Measurements from ENCODE around the gene JOSD2. TPM values are rescaled to one million over a fixed set of nuclear protein-coding genes. Genes with fewer than 3 reads are reported as not detected.
"Not testable (repeated sequence)": the region's sequence is repeated elsewhere in the genome, so short reads cannot be mapped to it uniquely, and the experiment has no call there.

Gene JOSD2
- total RNA-seq, 2 experiments from 2014 or later, result 29.5 to 36.2 TPM

- peak; percentile 97 for DNase-seq
- Mint-ChIP-seq H3K27ac (peak within 1 kb of the TSS; percentile 88), H3K27me3 (no peaks in the 10 kb centered on the region), H3K4me1 (ENCODE audit: low read depth) (peaks cover 22% of the 10 kb centered on the region), H3K4me3 (peak within 1 kb of the TSS; percentile 93), H3K36me3 (peaks cover 19% of the 10 kb centered on the region), H3K9me3 (no peaks in the 10 kb centered on the region)
- ChIA-PET CTCF (no interaction called here), POLR2A (interaction anchor here (0.6 to 1.5 kb wide), 3 partner anchors 20 to 119 kb away, joined by 3 to 4 read pairs (median 3); partner anchors contain the start of gene JOSD2)
- intact Hi-C loops (cut with micrococcal nuclease), result loop anchor here (1.0 to 2.0 kb wide), 2 partner anchors 35 to 100 kb away; partner anchors contain the start of genes JOSD2 and NR1H2
These were observed 34.6 kb downstream of the JOSD2 start, which contains the start of the genes EMC10 and GARIN5A for GRCh38 chr19:50476224-50476906. Gene EMC10 (plus strand): TSS chr19:50476507. CDS start chr19:50476545, 38 bp downstream. Gene GARIN5A (minus strand): TSS chr19:50476848. CDS start chr19:50476388, 460 bp downstream.

GRCh38 chr19:50475736-50476223 lies 35.2 kb downstream of the JOSD2 start:
- POLR2A ChIA-PET, result interaction anchor here (1.5 kb wide), 1 partner anchor 36 kb away, joined by 4 read pairs; the partner anchor contains the start of gene JOSD2

GRCh38 chr19:50475101-50475568 lies 35.9 kb downstream of the JOSD2 start:
- ChIA-PET CTCF (interaction anchor here (1.3 to 2.2 kb wide), 3 partner anchors 81 to 123 kb away, joined by 3 to 6 read pairs (median 3); no protein-coding TSS in a partner anchor), POLR2A (no interaction called here)
- Mint-ChIP-seq H3K27me3 (no peaks in the 10 kb centered on the region), H3K4me3 (peak overlapping the region; percentile 23), H3K9me3 (no peaks in the 10 kb centered on the region), H3K4me1 (ENCODE audit: low read depth) (peaks cover 22% of the 10 kb centered on the region), H3K27ac (no peak overlapping the region), H3K36me3 (peaks cover 16% of the 10 kb centered on the region)
- intact Hi-C loops (cut with micrococcal nuclease), result no loop called here
- DNase-seq, result no peak

More at GRCh38 chr19:50475736-50476223, 35.2 kb downstream of the JOSD2 start:
- Mint-ChIP-seq H3K4me1 (ENCODE audit: low read depth) (peaks cover 22% of the 10 kb centered on the region), H3K27me3 (no peaks in the 10 kb centered on the region), H3K36me3 (peaks cover 16% of the 10 kb centered on the region), H3K9me3 (no peaks in the 10 kb centered on the region), H3K27ac (peak overlapping the region; percentile 88), H3K4me3 (peak overlapping the region; percentile 93)
- CTCF ChIA-PET, result interaction anchor here (1.5 to 2.2 kb wide), 2 partner anchors 81 to 119 kb away, joined by 3 to 6 read pairs; no protein-coding TSS in a partner anchor
- intact Hi-C loops (cut with micrococcal nuclease), result loop anchor here (1.0 to 2.0 kb wide), 2 partner anchors 36 to 99 kb away; partner anchors contain the start of genes JOSD2 and NR1H2
- no peak for DNase-seq

GRCh38 chr19:50473336-50473735 lies 37.7 kb downstream of the JOSD2 start:
- CTCF ChIA-PET, result interaction anchor here (0.9 to 2.2 kb wide), 4 partner anchors 11 to 83 kb away, joined by 4 to 6 read pairs (median 4); no protein-coding TSS in a partner anchor
- H3K27ac Mint-ChIP-seq; H3K27me3 Mint-ChIP-seq; H3K4me3 Mint-ChIP-seq; intact Hi-C loops (cut with micrococcal nuclease); DNase-seq; POLR2A ChIA-PET; H3K9me3 Mint-ChIP-seq: not testable (repeated sequence)
- H3K4me1 Mint-ChIP-seq (ENCODE audit: low read depth), result peaks cover 18% of the 10 kb centered on the region
- peaks cover 12% of the 10 kb centered on the region for H3K36me3 Mint-ChIP-seq

- Mint-ChIP-seq H3K27ac (no peak overlapping the region), H3K4me1 (ENCODE audit: low read depth) (no peaks in the 10 kb centered on the region), H3K9me3 (no peaks in the 10 kb centered on the region), H3K36me3 (no peaks in the 10 kb centered on the region), H3K27me3 (peaks cover 4% of the 10 kb centered on the region), H3K4me3 (no peak overlapping the region)
- POLR2A ChIA-PET, result no interaction called here
- no peak for DNase-seq
- CTCF ChIA-PET, result no interaction called here
- intact Hi-C loops (cut with micrococcal nuclease), result no loop called here
These were observed 42.2 kb downstream of the JOSD2 start for GRCh38 chr19:50468818-50469217.

- Mint-ChIP-seq H3K27ac (no peak overlapping the region), H3K4me1 (ENCODE audit: low read depth) (no peaks in the 10 kb centered on the region), H3K36me3 (no peaks in the 10 kb centered on the region), H3K4me3 (no peak overlapping the region), H3K27me3 (peaks cover 6% of the 10 kb centered on the region), H3K9me3 (no peaks in the 10 kb centered on the region)
- ChIA-PET POLR2A (no interaction called here), CTCF (interaction anchor here (0.6 kb wide), 1 partner anchor 115 kb away, joined by 4 read pairs; no protein-coding TSS in a partner anchor)
- intact Hi-C loops (cut with micrococcal nuclease), result no loop called here
- DNase-seq, result no peak
These were observed 43.4 kb downstream of the JOSD2 start for GRCh38 chr19:50467566-50467965.

GRCh38 chr19:50466706-50467039 lies 44.3 kb downstream of the JOSD2 start:
- no peak for DNase-seq
- ChIA-PET CTCF (interaction anchor here (1.3 kb wide), 1 partner anchor 109 kb away, joined by 4 read pairs; no protein-coding TSS in a partner anchor), POLR2A (no interaction called here)
- Mint-ChIP-seq H3K4me1 (ENCODE audit: low read depth) (no peaks in the 10 kb centered on the region), H3K9me3 (no peaks in the 10 kb centered on the region), H3K27ac (no peak overlapping the region), H3K27me3 (peaks cover 8% of the 10 kb centered on the region), H3K36me3 (no peaks in the 10 kb centered on the region), H3K4me3 (no peak overlapping the region)
- intact Hi-C loops (cut with micrococcal nuclease), result no loop called here

- CTCF ChIA-PET, result interaction anchor here (1.3 kb wide), 1 partner anchor 109 kb away, joined by 4 read pairs; no protein-coding TSS in a partner anchor
- DNase-seq, result no peak
- H3K36me3 Mint-ChIP-seq, result no peaks in the 10 kb centered on the region
- no peak overlapping the region for H3K4me3 Mint-ChIP-seq
- H3K4me1 Mint-ChIP-seq (ENCODE audit: low read depth), result peaks cover 3% of the 10 kb centered on the region
- no peak overlapping the region for H3K27ac Mint-ChIP-seq
- no peaks in the 10 kb centered on the region for H3K9me3 Mint-ChIP-seq
- peaks cover 12% of the 10 kb centered on the region for H3K27me3 Mint-ChIP-seq
- intact Hi-C loops (cut with micrococcal nuclease), result no loop called here
- POLR2A ChIA-PET, result no interaction called here
These were observed 44.8 kb downstream of the JOSD2 start for GRCh38 chr19:50465986-50466705.

GRCh38 chr19:50465000-50465399 lies 46.0 kb downstream of the JOSD2 start:
- Mint-ChIP-seq H3K27ac (no peak overlapping the region), H3K9me3 (no peaks in the 10 kb centered on the region), H3K4me1 (ENCODE audit: low read depth) (peaks cover 11% of the 10 kb centered on the region), H3K27me3 (peaks cover 19% of the 10 kb centered on the region), H3K36me3 (no peaks in the 10 kb centered on the region), H3K4me3 (no peak overlapping the region)
- ChIA-PET POLR2A (no interaction called here), CTCF (interaction anchor here (0.8 to 1.1 kb wide), 2 partner anchors 96 to 213 kb away, joined by 4 read pairs; no protein-coding TSS in a partner anchor)
- no peak for DNase-seq
- intact Hi-C loops (cut with micrococcal nuclease), result loop anchor here (5.0 kb wide), 1 partner anchor 48 kb away; the partner anchor contains the start of gene SPIB

GRCh38 chr19:50464348-50464747 lies 46.6 kb downstream of the JOSD2 start:
- peaks cover 13% of the 10 kb centered on the region for H3K4me1 Mint-ChIP-seq (ENCODE audit: low read depth)
- intact Hi-C loops (cut with micrococcal nuclease), result loop anchor here (5.0 kb wide), 1 partner anchor 47 kb away; the partner anchor contains the start of gene SPIB
- no peaks in the 10 kb centered on the region for H3K9me3 Mint-ChIP-seq
- no peaks in the 10 kb centered on the region for H3K36me3 Mint-ChIP-seq
- ChIA-PET POLR2A (no interaction called here), CTCF (interaction anchor here (0.8 to 4.8 kb wide), 3 partner anchors 95 to 212 kb away, joined by 4 to 54 read pairs (median 4); no protein-coding TSS in a partner anchor)
- H3K27ac Mint-ChIP-seq, result no peak overlapping the region
- H3K27me3 Mint-ChIP-seq, result peaks cover 23% of the 10 kb centered on the region
- H3K4me3 Mint-ChIP-seq, result no peak overlapping the region
- no peak for DNase-seq

- DNase-seq, result no peak
- no peaks in the 10 kb centered on the region for H3K9me3 Mint-ChIP-seq
- ChIA-PET CTCF (interaction anchor here (0.6 to 4.8 kb wide), 7 partner anchors 13 to 211 kb away, joined by 3 to 54 read pairs (median 3); no protein-coding TSS in a partner anchor), POLR2A (no interaction called here)
- intact Hi-C loops (cut with micrococcal nuclease), result loop anchor here (5.0 kb wide), 1 partner anchor 46 kb away; the partner anchor contains the start of gene SPIB
- no peaks in the 10 kb centered on the region for H3K36me3 Mint-ChIP-seq
- H3K4me1 Mint-ChIP-seq (ENCODE audit: low read depth), result peaks cover 13% of the 10 kb centered on the region
- no peak overlapping the region for H3K27ac Mint-ChIP-seq
- H3K4me3 Mint-ChIP-seq, result no peak overlapping the region
- H3K27me3 Mint-ChIP-seq, result peaks cover 26% of the 10 kb centered on the region
These were observed 48.0 kb downstream of the JOSD2 start for GRCh38 chr19:50462970-50463369.
